Amygdala (tissue), 56 donors: Measurements from ENCODE around the gene IGF1R.

ENCODE experiments used
- DNase-seq, 56 donors: peaks; one replicate each; lab custom pipeline; 2025; lab: John Stamatoyannopoulos, UW

Gene IGF1R

GRCh38 chr15:98844261-98844660, 195.9 kb downstream of the IGF1R start:
- DNase-seq: no peak

- no peak for DNase-seq
Observed at GRCh38 chr15:98845138-98845884, 197.0 kb downstream of the IGF1R start.

- DNase-seq: peak in 52 of 56 donors; percentile 17 to 89 (median 60)
Observed at GRCh38 chr15:98850961-98851572, 202.7 kb downstream of the IGF1R start.

- peak in 54 of 56 donors; percentile 29 to 95 (median 78) for DNase-seq
Observed at GRCh38 chr15:98853161-98853560, 204.8 kb downstream of the IGF1R start.

GRCh38 chr15:98853617-98854420, 205.5 kb downstream of the IGF1R start:
- DNase-seq: no peak

GRCh38 chr15:98854496-98854895, 206.2 kb downstream of the IGF1R start:
- no peak for DNase-seq

- DNase-seq: no peak
Observed at GRCh38 chr15:98855067-98855814, 206.9 kb downstream of the IGF1R start.

GRCh38 chr15:98855815-98856531, 207.6 kb downstream of the IGF1R start:
- DNase-seq: peak in 9 of 56 donors; percentile 19 to 46 (median 32)

- no peak for DNase-seq
Observed at GRCh38 chr15:98856532-98856907, 208.2 kb downstream of the IGF1R start.

- no peak for DNase-seq
Observed at GRCh38 chr15:98858610-98859023, 210.3 kb downstream of the IGF1R start.

- DNase-seq: no peak
Observed at GRCh38 chr15:98859149-98859548, 210.8 kb downstream of the IGF1R start.

GRCh38 chr15:98860281-98861041, 212.1 kb downstream of the IGF1R start:
- DNase-seq: no peak

- DNase-seq: no peak
Observed at GRCh38 chr15:98861188-98861587, 212.8 kb downstream of the IGF1R start.

GRCh38 chr15:98863983-98864382, 215.6 kb downstream of the IGF1R start:
- no peak for DNase-seq

GRCh38 chr15:98865397-98866339, 217.3 kb downstream of the IGF1R start:
- peak in 43 of 56 donors; percentile 13 to 81 (median 48) for DNase-seq

- peak in 1 of 56 donors; percentile 18 for DNase-seq
Observed at GRCh38 chr15:98866511-98866910, 218.2 kb downstream of the IGF1R start.

GRCh38 chr15:98868564-98868963, 220.2 kb downstream of the IGF1R start:
- no peak for DNase-seq

GRCh38 chr15:98870788-98871187, 222.4 kb downstream of the IGF1R start:
- DNase-seq: peak in 5 of 56 donors; percentile 13 to 48 (median 27)
